Measurements from ENCODE around the gene PI16. TPM values are rescaled to one million over a fixed set of nuclear protein-coding genes. Genes with fewer than 3 reads are reported as not detected.

PI16 gene
- total RNA-seq, 2 donors from 2014 or later: 7.9 to 18.0 TPM

- H3K27me3 ChIP-seq (replicated peaks; ENCODE audit: insufficient read depth): no peaks in the 10 kb centered on the region
- H3K4me1 ChIP-seq (replicated peaks): peaks cover 8% of the 10 kb centered on the region
- WGBS: 84% methylated on average over 2 of the region's 2 CpGs
Measured at GRCh38 chr6:36908747-36909146, 45.8 kb upstream of the PI16 start.

GRCh38 chr6:36912030-36912454 is 42.5 kb upstream of the PI16 start:
- H3K27ac ChIP-seq: peak overlapping the region in 1 of 2 donors; percentile 54
- H3K9me3 ChIP-seq: no peaks in the 10 kb centered on the region
- H3K4me1 ChIP-seq (replicated peaks): peaks cover 11% of the 10 kb centered on the region
- H3K27me3 ChIP-seq (replicated peaks; ENCODE audit: insufficient read depth): no peaks in the 10 kb centered on the region
- no peak for DNase-seq (ENCODE audit: low spot score)
- no peak for TF ChIP-seq CTCF (IDR thresholded peaks at IDR 0.05)
- TF ChIP-seq POLR2A (IDR thresholded peaks at IDR 0.05): no peak
- no peak for TF ChIP-seq POLR2AphosphoS5 (IDR thresholded peaks at IDR 0.05)
- WGBS: 58% methylated on average over 4 of the region's 4 CpGs
- no peaks in the 10 kb centered on the region for H3K36me3 ChIP-seq
- H3K4me3 ChIP-seq: no peak overlapping the region
- intact Hi-C loops (cut with DNase I): no loop called here

More at GRCh38 chr6:36908747-36909146, 45.8 kb upstream of the PI16 start:
- H3K27ac ChIP-seq: no peak overlapping the region
- no peak overlapping the region for H3K4me3 ChIP-seq
- no peak for TF ChIP-seq POLR2A (IDR thresholded peaks at IDR 0.05)
- no peak for TF ChIP-seq POLR2AphosphoS5 (IDR thresholded peaks at IDR 0.05)
- no peak for TF ChIP-seq CTCF (IDR thresholded peaks at IDR 0.05)
- no peaks in the 10 kb centered on the region for H3K9me3 ChIP-seq
- DNase-seq (ENCODE audit: low spot score): no peak
- intact Hi-C loops (cut with DNase I): no loop called here
- H3K36me3 ChIP-seq: no peaks in the 10 kb centered on the region

DNA sequence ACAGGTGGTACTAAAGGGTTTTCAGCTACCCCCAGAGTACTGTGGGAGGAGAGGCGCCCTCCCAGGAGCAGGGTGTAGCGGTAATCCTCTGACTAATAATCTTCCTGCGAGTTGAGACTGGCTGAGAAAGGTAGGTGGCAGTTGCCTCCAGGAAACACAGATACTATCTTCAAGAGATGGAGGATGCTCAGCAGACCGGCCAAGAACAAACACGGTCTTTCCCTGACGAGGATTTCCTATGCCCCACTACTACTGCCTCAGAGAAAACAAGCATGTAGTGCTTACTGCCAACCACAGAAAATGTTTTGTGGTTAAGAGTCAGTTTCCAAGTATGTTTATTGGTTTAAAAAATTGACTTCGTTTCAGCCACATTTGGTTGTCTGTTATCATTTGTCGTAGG is 42.0 kb upstream of the PI16 start:
- 22% methylated on average over 8 of the region's 8 CpGs for WGBS
- Histone ChIP-seq H3K9me3 (no peaks in the 10 kb centered on the region), H3K36me3 (no peaks in the 10 kb centered on the region), H3K4me1 (replicated peaks) (peaks cover 11% of the 10 kb centered on the region), H3K27ac (peak overlapping the region; percentile 21 to 54), H3K27me3 (replicated peaks; ENCODE audit: insufficient read depth) (no peaks in the 10 kb centered on the region), H3K4me3 (no peak overlapping the region)
- intact Hi-C loops (cut with DNase I): no loop called here
- peak; percentile 77 for DNase-seq (ENCODE audit: low spot score)
- TF ChIP-seq POLR2A (IDR thresholded peaks at IDR 0.05) (no peak), POLR2AphosphoS5 (IDR thresholded peaks at IDR 0.05) (peak; percentile 89), CTCF (IDR thresholded peaks at IDR 0.05) (peak in 1 of 4 experiments; percentile 19)

DNA sequence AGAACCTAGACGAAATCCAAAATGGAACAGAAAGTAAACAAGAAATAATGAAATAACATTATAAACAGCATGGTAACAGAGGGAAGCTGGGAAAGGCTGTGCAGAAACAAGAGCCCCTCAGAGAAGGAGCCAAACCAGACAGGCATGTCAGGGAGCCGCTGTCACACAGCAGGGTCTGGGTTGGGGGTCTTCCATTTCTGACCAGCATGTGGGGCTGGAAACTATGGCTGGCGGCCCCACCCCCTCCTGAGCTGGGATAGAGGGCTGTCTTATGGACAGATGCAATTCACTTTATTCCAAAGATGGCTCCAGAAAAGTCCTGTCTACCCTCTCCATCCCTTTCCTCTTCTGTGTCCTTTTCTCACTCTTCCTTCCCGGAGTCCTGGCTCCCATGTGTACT is 41.5 kb upstream of the PI16 start:
- H3K4me1 ChIP-seq (replicated peaks): peaks cover 9% of the 10 kb centered on the region
- H3K27me3 ChIP-seq (replicated peaks; ENCODE audit: insufficient read depth): no peaks in the 10 kb centered on the region
- H3K36me3 ChIP-seq: no peaks in the 10 kb centered on the region
- peak overlapping the region; percentile 21 to 54 for H3K27ac ChIP-seq
- 61% methylated on average over 4 of the region's 4 CpGs for WGBS
- intact Hi-C loops (cut with DNase I): no loop called here
- DNase-seq (ENCODE audit: low spot score): no peak
- TF ChIP-seq POLR2A (IDR thresholded peaks at IDR 0.05) (no peak), CTCF (IDR thresholded peaks at IDR 0.05) (no peak), POLR2AphosphoS5 (IDR thresholded peaks at IDR 0.05) (no peak)
- no peak overlapping the region for H3K4me3 ChIP-seq
- H3K9me3 ChIP-seq: no peaks in the 10 kb centered on the region

DNA sequence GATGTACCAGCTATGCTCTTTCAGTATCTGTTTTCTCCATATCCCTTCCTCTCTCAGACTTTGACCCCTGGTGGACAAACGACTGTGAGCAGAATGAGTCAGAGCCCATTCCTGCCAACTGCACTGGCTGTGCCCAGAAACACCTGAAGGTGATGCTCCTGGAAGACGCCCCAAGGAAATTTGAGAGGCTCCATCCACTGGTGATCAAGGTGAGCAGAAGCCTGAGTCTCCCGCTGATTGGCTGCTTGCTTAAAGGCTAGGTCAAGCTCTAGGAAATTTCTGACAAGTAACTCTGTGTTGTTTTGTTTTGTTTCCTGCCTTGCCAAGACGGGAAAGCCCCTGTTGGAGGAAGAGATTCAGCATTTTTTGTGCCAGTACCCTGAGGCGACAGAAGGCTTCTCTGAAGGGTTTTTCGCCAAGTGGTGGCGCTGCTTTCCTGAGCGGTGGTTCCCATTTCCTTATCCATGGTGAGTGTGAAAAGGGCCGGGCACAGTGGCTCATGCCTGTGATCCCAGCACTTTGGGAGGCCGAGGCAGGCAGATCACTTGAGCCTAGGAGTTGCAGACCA is 40.2 kb upstream of the PI16 start:
- no peak for TF ChIP-seq POLR2A (IDR thresholded peaks at IDR 0.05)
- peak in 2 of 4 experiments; percentile 29 to 56 for TF ChIP-seq CTCF (IDR thresholded peaks at IDR 0.05)
- TF ChIP-seq POLR2AphosphoS5 (IDR thresholded peaks at IDR 0.05): peak; percentile 57
- H3K27ac ChIP-seq: peak overlapping the region in 1 of 2 donors; percentile 0
- no peaks in the 10 kb centered on the region for H3K36me3 ChIP-seq
- no peaks in the 10 kb centered on the region for H3K9me3 ChIP-seq
- intact Hi-C loops (cut with DNase I): no loop called here
- H3K4me3 ChIP-seq: no peak overlapping the region
- WGBS: 61% methylated on average over 10 of the region's 10 CpGs
- DNase-seq (ENCODE audit: low spot score): peak; percentile 51
- H3K4me1 ChIP-seq (replicated peaks): peaks cover 16% of the 10 kb centered on the region
- H3K27me3 ChIP-seq (replicated peaks; ENCODE audit: insufficient read depth): no peaks in the 10 kb centered on the region
